Loucy (cell line): ENCODE results near the gene NRCAM.

Experiments
- CTCF ChIP-seq: fragments of 200-600 bp; sonication (generic); conservative IDR thresholded peaks from 2 replicates; pipeline ENCODE4 v1.5.1; 2014; ENCODE audit warnings: mild to moderate bottlenecking, antibody characterized with exemption, low read length
- EZH2phosphoT487 ChIP-seq: fragments of 200-600 bp; IDR thresholded peaks from 2 replicates; pipeline ENCODE4 v1.6.1; 2018; ENCODE audit warnings: antibody characterized with exemption, mild to moderate bottlenecking, moderate library complexity, borderline replicate concordance

- no peak for TF ChIP-seq CTCF
- no peak for TF ChIP-seq EZH2phosphoT487
These were observed 173.0 kb downstream of the NRCAM start for GRCh38 chr7:108283252-108283651.
